ENCODE measurements around the gene STRBP. TPM values are rescaled to one million over a fixed set of nuclear protein-coding genes. Genes with fewer than 3 reads are reported as not detected.

STRBP gene
- total and polyA plus RNA-seq, 2 of the 8 experiments (the other 6 are each of a cell fraction or from before 2014, with no cell fraction given) = 29.7 to 105 TPM

- H3K9me3 ChIP-seq (ENCODE audit: insufficient read depth in 2 of 2, low read depth in 1 of 2, low read length in 1 of 2) = no peaks in the 10 kb centered on the region
- no peak overlapping the region for H2AK5ac ChIP-seq (ENCODE audit: low read depth, low read length)
- no peak overlapping the region for H4K91ac ChIP-seq (replicated peaks; ENCODE audit: insufficient read length, low read length)
- FAIRE-seq (no peak), DNase-seq (ENCODE audit: low read depth in 1 of 2, low spot score in 2 of 2) (no peak)
- H3K23me2 ChIP-seq (ENCODE audit: low read depth, low read length) = no peaks in the 10 kb centered on the region
- no peak overlapping the region for H2BK20ac ChIP-seq (ENCODE audit: low read length)
- no peak overlapping the region for H3K9ac ChIP-seq (replicated peaks in 1 of 4; ENCODE audit: extremely low read depth in 1 of 4, low read depth in 3 of 4, low read length in 3 of 4)
- no peak overlapping the region for H3K27ac ChIP-seq (ENCODE audit: low read depth, low read length)
- H2AFZ ChIP-seq (ENCODE audit: low read length) = no peak overlapping the region
- H2BK12ac ChIP-seq (ENCODE audit: low read depth, low read length) = no peak overlapping the region
- no peak overlapping the region for H3K23ac ChIP-seq (ENCODE audit: insufficient read length)
- H2BK15ac ChIP-seq (ENCODE audit: low read length) = no peak overlapping the region
- no peaks in the 10 kb centered on the region; the same call in 1 of the 2 replicates for H3K79me1 ChIP-seq (ENCODE audit: low read depth, low read length)
- no peak overlapping the region for H3K14ac ChIP-seq (ENCODE audit: insufficient read length)
- H3K79me2 ChIP-seq (ENCODE audit: control insufficient read depth in 1 of 2, insufficient read depth in 2 of 2, low read length in 2 of 2) = peaks cover 0 to 64% of the 10 kb centered on the region in 2 experiments; a peak in 2 of 4 replicates
- no peaks in the 10 kb centered on the region for H3K27me3 ChIP-seq (replicated peaks in 1 of 4; ENCODE audit: control insufficient read depth in 3 of 4, extremely low read depth in 1 of 4, insufficient read depth in 3 of 4, low read length in 3 of 4)
- H3K4me1 ChIP-seq (replicated peaks in 1 of 4; ENCODE audit: control insufficient read depth in 3 of 4, insufficient read depth in 4 of 4, low read length in 3 of 4) = no peaks in the 10 kb centered on the region
- no peak overlapping the region for H2BK5ac ChIP-seq (ENCODE audit: low read depth, low read length)
- H3K4me3 ChIP-seq (ENCODE audit: extremely low read depth in 1 of 4, insufficient read depth in 2 of 4, low read depth in 3 of 4, low read length in 4 of 4) = no peak overlapping the region
- CTCF ChIA-PET (ENCODE audit: partially characterized antibody) = interaction anchor here (0.6 to 2.3 kb wide), 6 partner anchors 9 to 1760 kb away, joined by 3 to 6 read pairs (median 4); no protein-coding TSS in a partner anchor
- WGBS, 2 experiments (ENCODE audit: extremely low coverage in 1 of 2, insufficient coverage in 1 of 2, insufficient read length in 1 of 2, insufficient replicate concordance in 2 of 2, low coverage in 1 of 2, low lambda C conversion rate in 2 of 2, missing lambda C conversion rate in 1 of 2) = 93% methylated on average over 5 of the region's 5 CpGs; no CpG with 5 or more reads in 1 of the 2 experiments
- H3K4me2 ChIP-seq (ENCODE audit: insufficient read depth in 1 of 2, low read depth in 2 of 2, low read length in 2 of 2) = no peak overlapping the region
- H4K5ac ChIP-seq (ENCODE audit: insufficient read length, low read depth, low read length) = no peak overlapping the region
- H3K4ac ChIP-seq (replicated peaks; ENCODE audit: insufficient read length, low read depth, low read length) = no peak overlapping the region
- peaks cover 2% of the 10 kb centered on the region in 2 experiments for H4K20me1 ChIP-seq (replicated peaks in 1 of 2; ENCODE audit: control insufficient read depth in 1 of 2, insufficient read depth in 2 of 2, low read length in 2 of 2)
- POLR2A ChIA-PET (ENCODE audit: partially characterized antibody) = interaction anchor here (1.3 to 1.6 kb wide), 2 partner anchors 13 to 22 kb away, joined by 3 to 6 read pairs; no protein-coding TSS in a partner anchor
- H3K56ac ChIP-seq (replicated peaks; ENCODE audit: insufficient read length, low read depth, low read length) = no peak overlapping the region
- H3K18ac ChIP-seq (ENCODE audit: extremely low read depth, low read length) = no peak overlapping the region
- no peak overlapping the region for H4K8ac ChIP-seq (ENCODE audit: extremely low read depth, insufficient read depth, low read length)
- H2BK120ac ChIP-seq (replicated peaks; ENCODE audit: low read depth, low read length) = no peak overlapping the region
- H3K36me3 ChIP-seq (ENCODE audit: control insufficient read depth in 2 of 4, insufficient read depth in 4 of 4, low read length in 3 of 4) = no peaks in the 10 kb centered on the region
- TF ChIP-seq CHD2 (IDR thresholded peaks at IDR 0.05; ENCODE audit: low read length) (no peak), ZNF274 (IDR thresholded peaks at IDR 0.05; ENCODE audit: borderline replicate concordance, extremely low read depth, low read length) (no peak), KDM4A (IDR thresholded peaks at IDR 0.05; ENCODE audit: low read depth, low read length, severe bottlenecking) (no peak), NANOG (IDR thresholded peaks at IDR 0.05; ENCODE audit: insufficient read depth, low read depth, low read length, poor library complexity, severe bottlenecking) (no peak), E2F6 (IDR thresholded peaks at IDR 0.05) (no peak), RFX5 (IDR thresholded peaks at IDR 0.05; ENCODE audit: borderline replicate concordance, low read depth, low read length) (no peak), CTCF (IDR thresholded peaks at IDR 0.05; ENCODE audit: control extremely low read depth in 1 of 3, insufficient read depth in 1 of 3, low read depth in 1 of 3, low read length in 3 of 3) (no peak)
Observed at GRCh38 chr9:123216251-123216797, 52.1 kb downstream of the STRBP start.

All from H1 (cell line).